Natural killer cell (primary cell): ENCODE results near the gene KDM1B. TPM values are rescaled to one million over a fixed set of nuclear protein-coding genes. Genes with fewer than 3 reads are reported as not detected.
A peak's percentile ranks its signal among the peaks of the same experiment; 100 is the strongest.

Source experiments
- ATAC-seq, 3 donors: fragments of 150-1000 bp in 2 of 3; fragments of 200-7000 bp in 1 of 3; cut with Tn5 transposase; 1 replicate in 1 of 3; 2 replicates in 2 of 3; pipeline ENCODE4 v1.10.0; 2021; ENCODE audit warnings: mild to moderate bottlenecking in 2 of 3, moderate library complexity in 2 of 3
- DNase-seq, 2 donors: peaks; one replicate each; pipeline versions ENCODE4 v3.0.0 to v3.0.0-alpha.2; 2013 to 2021; ENCODE audit warnings: mixed read lengths in 1 of 2
- H3K27ac ChIP-seq: one replicate; pipeline ENCODE4 v1.5.1; 2013; ENCODE audit warnings: mild to moderate bottlenecking, low read length
- H3K27me3 ChIP-seq: one replicate; pipeline ENCODE4 v1.6.1; 2013; ENCODE audit warnings: low read length; ENCODE audit not compliant: control insufficient read depth, insufficient read depth
- H3K36me3 ChIP-seq: one replicate; pipeline ENCODE4 v1.6.1; 2013; ENCODE audit warnings: low read length; ENCODE audit not compliant: control insufficient read depth, insufficient read depth
- H3K4me1 ChIP-seq: one replicate; pipeline ENCODE4 v1.6.1; 2013; ENCODE audit warnings: low read length; ENCODE audit not compliant: control insufficient read depth, insufficient read depth
- H3K4me3 ChIP-seq: one replicate; pipeline ENCODE4 v1.5.1; 2013; ENCODE audit warnings: low read length
- H3K9me3 ChIP-seq: one replicate; pipeline ENCODE4 v1.6.1; 2013; ENCODE audit warnings: low read length; ENCODE audit not compliant: control insufficient read depth, insufficient read depth
- H3K27ac Mint-ChIP-seq, 2 donors: one replicate each; pipeline ENCODE4 v1.8.0; 2022; ENCODE audit warnings: mild to moderate bottlenecking in 2 of 2, mixed read lengths in 2 of 2, moderate library complexity in 1 of 2
- H3K27me3 Mint-ChIP-seq, 2 donors: one replicate each; pipeline ENCODE4 v1.8.0; 2022; ENCODE audit warnings: low read depth in 2 of 2, mixed read lengths in 2 of 2
- H3K36me3 Mint-ChIP-seq: one replicate; pipeline ENCODE4 v1.8.0; 2022; ENCODE audit warnings: mixed read lengths
- H3K4me1 Mint-ChIP-seq, 2 donors: one replicate each; pipeline ENCODE4 v1.8.0; 2022; ENCODE audit warnings: mixed read lengths in 2 of 2
- H3K4me3 Mint-ChIP-seq: one replicate; pipeline ENCODE4 v1.8.0; 2022; ENCODE audit warnings: mild to moderate bottlenecking, moderate library complexity, mixed read lengths
- H3K9me3 Mint-ChIP-seq, 2 donors: one replicate each; pipeline ENCODE4 v1.8.0; 2022; ENCODE audit warnings: mixed read lengths in 2 of 2
- WGBS: methylation state at CpG from one replicate; pipeline ENCODE4 v1.1.7; 2013; ENCODE audit warnings: missing lambda C conversion rate; ENCODE audit not compliant: insufficient coverage; 5-methylcytosine and 5-hydroxymethylcytosine counted together
- intact Hi-C: fragments of 100-400 bp; cut with micrococcal nuclease; formaldehyde crosslinking; loops from one replicate; pipeline ENCODE4 v1.14.2; 2022
- total RNA-seq, 4 donors: library from RNA; stranded (reverse); fragments of 120-200 nt in 1 of 4; gene quantifications; one replicate each; pipeline versions ENCODE4 v1.2.3 to v1.2.4, GENCODE V29; 2013 to 2022
- TF ChIP-seq, protein P1 (sequence below): fragments of 200-600 bp; IDR thresholded peaks from one replicate; pipeline ENCODE4 v1.8.0; 2022; ENCODE audit warnings: antibody characterized with exemption

KDM1B gene, protein sequence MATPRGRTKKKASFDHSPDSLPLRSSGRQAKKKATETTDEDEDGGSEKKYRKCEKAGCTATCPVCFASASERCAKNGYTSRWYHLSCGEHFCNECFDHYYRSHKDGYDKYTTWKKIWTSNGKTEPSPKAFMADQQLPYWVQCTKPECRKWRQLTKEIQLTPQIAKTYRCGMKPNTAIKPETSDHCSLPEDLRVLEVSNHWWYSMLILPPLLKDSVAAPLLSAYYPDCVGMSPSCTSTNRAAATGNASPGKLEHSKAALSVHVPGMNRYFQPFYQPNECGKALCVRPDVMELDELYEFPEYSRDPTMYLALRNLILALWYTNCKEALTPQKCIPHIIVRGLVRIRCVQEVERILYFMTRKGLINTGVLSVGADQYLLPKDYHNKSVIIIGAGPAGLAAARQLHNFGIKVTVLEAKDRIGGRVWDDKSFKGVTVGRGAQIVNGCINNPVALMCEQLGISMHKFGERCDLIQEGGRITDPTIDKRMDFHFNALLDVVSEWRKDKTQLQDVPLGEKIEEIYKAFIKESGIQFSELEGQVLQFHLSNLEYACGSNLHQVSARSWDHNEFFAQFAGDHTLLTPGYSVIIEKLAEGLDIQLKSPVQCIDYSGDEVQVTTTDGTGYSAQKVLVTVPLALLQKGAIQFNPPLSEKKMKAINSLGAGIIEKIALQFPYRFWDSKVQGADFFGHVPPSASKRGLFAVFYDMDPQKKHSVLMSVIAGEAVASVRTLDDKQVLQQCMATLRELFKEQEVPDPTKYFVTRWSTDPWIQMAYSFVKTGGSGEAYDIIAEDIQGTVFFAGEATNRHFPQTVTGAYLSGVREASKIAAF
- total RNA-seq = 10 to 100 TPM; 12.7 to 13.3 (median 13.0) TPM
- 16.1 TPM for total RNA-seq (2013)

- peak; percentile 98 to 99 for DNase-seq
- H3K4me1 Mint-ChIP-seq = peaks cover 26 to 34% of the 10 kb centered on the region in 2 donors
- Histone ChIP-seq H3K4me1 (peaks cover 28% of the 10 kb centered on the region), H3K36me3 (peaks cover 5% of the 10 kb centered on the region), H3K27ac (peak within 1 kb of the TSS; percentile 95), H3K4me3 (peak within 1 kb of the TSS; percentile 99), H3K9me3 (no peaks in the 10 kb centered on the region), H3K27me3 (no peaks in the 10 kb centered on the region)
- WGBS = under 1% methylated on average over 83 of the region's 87 CpGs
- TF ChIP-seq, protein P1, sequence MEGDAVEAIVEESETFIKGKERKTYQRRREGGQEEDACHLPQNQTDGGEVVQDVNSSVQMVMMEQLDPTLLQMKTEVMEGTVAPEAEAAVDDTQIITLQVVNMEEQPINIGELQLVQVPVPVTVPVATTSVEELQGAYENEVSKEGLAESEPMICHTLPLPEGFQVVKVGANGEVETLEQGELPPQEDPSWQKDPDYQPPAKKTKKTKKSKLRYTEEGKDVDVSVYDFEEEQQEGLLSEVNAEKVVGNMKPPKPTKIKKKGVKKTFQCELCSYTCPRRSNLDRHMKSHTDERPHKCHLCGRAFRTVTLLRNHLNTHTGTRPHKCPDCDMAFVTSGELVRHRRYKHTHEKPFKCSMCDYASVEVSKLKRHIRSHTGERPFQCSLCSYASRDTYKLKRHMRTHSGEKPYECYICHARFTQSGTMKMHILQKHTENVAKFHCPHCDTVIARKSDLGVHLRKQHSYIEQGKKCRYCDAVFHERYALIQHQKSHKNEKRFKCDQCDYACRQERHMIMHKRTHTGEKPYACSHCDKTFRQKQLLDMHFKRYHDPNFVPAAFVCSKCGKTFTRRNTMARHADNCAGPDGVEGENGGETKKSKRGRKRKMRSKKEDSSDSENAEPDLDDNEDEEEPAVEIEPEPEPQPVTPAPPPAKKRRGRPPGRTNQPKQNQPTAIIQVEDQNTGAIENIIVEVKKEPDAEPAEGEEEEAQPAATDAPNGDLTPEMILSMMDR = no peak
- H3K9me3 Mint-ChIP-seq = no peaks in the 10 kb centered on the region
- H3K27ac Mint-ChIP-seq = peak within 1 kb of the TSS; percentile 93 to 99
- peak; percentile 89 to 98 (median 91) for ATAC-seq
- intact Hi-C loops = loop anchor here (1.0 to 10.0 kb wide), 3 partner anchors 109 to 449 kb away; partner anchors contain the start of genes DEK, KIF13A and NUP153
- no peaks in the 10 kb centered on the region for H3K27me3 Mint-ChIP-seq
- H3K36me3 Mint-ChIP-seq = peaks cover 8% of the 10 kb centered on the region
- peak within 1 kb of the TSS; percentile 97 for H3K4me3 Mint-ChIP-seq
Observed at GRCh38 chr6:18155150-18155863, at the start of gene KDM1B. KDM1B (plus strand) TSS chr6:18155422; CDS start chr6:18159896, 4,474 bp downstream.

DNA sequence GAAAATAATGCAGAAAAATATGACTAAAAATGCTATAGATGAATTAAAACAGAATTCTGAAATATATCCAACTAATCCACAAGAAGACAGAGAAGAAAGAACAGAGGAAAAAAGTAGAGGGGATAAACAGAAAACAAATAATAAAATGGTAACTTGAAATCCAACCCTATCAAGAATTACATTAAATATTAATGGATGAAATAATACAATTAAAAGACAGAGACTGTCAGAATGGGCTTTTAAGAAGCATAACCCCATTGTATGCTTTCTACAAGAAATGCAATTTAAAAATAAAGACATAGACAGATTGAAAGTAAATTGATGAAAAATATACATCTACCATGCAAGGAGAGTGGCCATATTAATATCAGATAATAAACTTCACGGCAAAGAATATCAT, 48.2 kb upstream of the KDM1B start:
- no peaks in the 10 kb centered on the region for H3K36me3 ChIP-seq
- Mint-ChIP-seq H3K27ac (no peak overlapping the region), H3K4me3 (no peak overlapping the region), H3K4me1 (no peaks in the 10 kb centered on the region), H3K36me3 (peaks cover 8% of the 10 kb centered on the region), H3K27me3 (peaks cover 11 to 12% of the 10 kb centered on the region in 2 donors), H3K9me3 (peaks cover 4 to 5% of the 10 kb centered on the region in 2 donors)
- ATAC-seq (no peak), DNase-seq (no peak)
- no peaks in the 10 kb centered on the region for H3K4me1 ChIP-seq
- intact Hi-C loops = no loop called here
- no peaks in the 10 kb centered on the region for H3K27me3 ChIP-seq
- H3K9me3 ChIP-seq = peaks cover 5% of the 10 kb centered on the region
- TF ChIP-seq, protein P1 = no peak
- 100% methylated on average over 1 of the region's 1 CpG for WGBS
- no peak overlapping the region for H3K27ac ChIP-seq
- no peak overlapping the region for H3K4me3 ChIP-seq

GRCh38 chr6:18110162-18110561, 45.1 kb upstream of the KDM1B start:
- Mint-ChIP-seq H3K27me3 (peaks cover 8 to 13% of the 10 kb centered on the region in 2 donors), H3K27ac (no peak overlapping the region), H3K4me1 (peaks cover 2% of the 10 kb centered on the region in 2 donors), H3K9me3 (peaks cover 4 to 5% of the 10 kb centered on the region in 2 donors), H3K36me3 (peaks cover 8% of the 10 kb centered on the region), H3K4me3 (no peak overlapping the region)
- peaks cover 5% of the 10 kb centered on the region for H3K9me3 ChIP-seq
- no peaks in the 10 kb centered on the region for H3K36me3 ChIP-seq
- no peaks in the 10 kb centered on the region for H3K4me1 ChIP-seq
- DNase-seq (no peak), ATAC-seq (no peak)
- intact Hi-C loops = no loop called here
- H3K4me3 ChIP-seq = no peak overlapping the region
- no peak overlapping the region for H3K27ac ChIP-seq
- H3K27me3 ChIP-seq = no peaks in the 10 kb centered on the region
- TF ChIP-seq, protein P1 = no peak
